Left lung (tissue), 10 donors: ENCODE measurements around the gene C20orf204. TPM values are rescaled to one million over a fixed set of nuclear protein-coding genes. Genes with fewer than 3 reads are reported as not detected.
A peak's percentile ranks its signal among the peaks of the same experiment; 100 is the strongest.
"Not testable (repeated sequence)": the region's sequence is repeated elsewhere in the genome, so short reads cannot be mapped to it uniquely, and the experiment has no call there.

Experiments used
- ATAC-seq: fragments of 200-7000 bp; cut with Tn5 transposase; one replicate; pipeline ENCODE4 v1.9.1; 2020; ENCODE audit warnings: moderate library complexity
- DNase-seq, 4 donors: peaks; one replicate each; pipeline ENCODE4 v3.0.0-alpha.2; 2013 to 2020
- H3K27ac ChIP-seq, 2 donors: fragments of 200-600 bp; sonication (generic) in 1 of 2; one replicate each; pipeline versions ENCODE4 v1.5.0 to v1.8.0; 2020 to 2021
- H3K27me3 ChIP-seq, 2 donors: fragments of 200-600 bp; sonication (generic) in 1 of 2; one replicate each; pipeline versions ENCODE4 v1.5.0 to v1.8.0; 2020 to 2021
- H3K36me3 ChIP-seq, 2 donors: fragments of 200-600 bp; sonication (generic) in 1 of 2; one replicate each; pipeline versions ENCODE4 v1.5.0 to v1.8.0; 2020 to 2021
- H3K4me1 ChIP-seq, 2 donors: fragments of 200-600 bp; one replicate each; pipeline ENCODE4 v1.8.0; 2021
- H3K4me3 ChIP-seq, 2 donors: fragments of 200-600 bp; sonication (generic) in 1 of 2; one replicate each; pipeline versions ENCODE4 v1.5.0 to v1.8.0; 2020 to 2021; ENCODE audit warnings: mild to moderate bottlenecking in 1 of 2
- H3K9me3 ChIP-seq, 2 donors: fragments of 200-600 bp; sonication (generic) in 1 of 2; one replicate each; pipeline versions ENCODE4 v1.5.0 to v1.8.0; 2020 to 2021
- CTCF ChIP-seq, 2 donors: fragments of 200-600 bp; sonication (generic) in 1 of 2; IDR thresholded peaks; one replicate each; pipeline versions ENCODE4 v1.5.0 to v1.8.0; 2021; ENCODE audit warnings: antibody characterized with exemption in 2 of 2
- intact Hi-C, 2 donors: fragments of 100-400 bp; cut with DNase I; formaldehyde crosslinking; loops; one replicate each; pipeline versions ENCODE4 v1.11.2 to v1.14.2; 2022
- microRNA-seq, 2 donors: library from miRNA; unstranded; fragments of <30 nt; microRNA quantifications; one replicate each; pipeline ENCODE4, GENCODE V29; 2019
- polyA plus RNA-seq, 6 donors: library from polyadenylated mRNA; unstranded; fragments of 120-200 nt; gene quantifications; one replicate each; pipeline ENCODE4 v1.2.1, GENCODE V29; 2013; ENCODE audit not compliant: insufficient read length in 6 of 6
- total RNA-seq, 2 donors: library from RNA; stranded (reverse); fragmentation: NEBNext Ultra II Directional; extraction: Animal tissue kit (Norgen Biotek cat#: 25700); gene quantifications; one replicate each; pipeline ENCODE4 v1.2.1, GENCODE V29; 2021
- donor health status: DM: no; HTN: yes; CAD: no.
- donor health status: DM: no; HTN: no; CAD: no.

The C20orf204 gene
- total and polyA plus RNA-seq, 8 donors: 0.76 to 1.9 (median 1.2) TPM

- ATAC-seq: no peak
- no peaks in the 10 kb centered on the region for H3K36me3 ChIP-seq
- H3K9me3 ChIP-seq: peaks cover 0 to 6% of the 10 kb centered on the region in 2 donors
- intact Hi-C loops: no loop called here
- DNase-seq: peak in 1 of 4 donors; percentile 70
- no peak for TF ChIP-seq CTCF (IDR thresholded peaks at IDR 0.05)
- peaks cover 21 to 41% of the 10 kb centered on the region in 2 donors for H3K27me3 ChIP-seq
- H3K4me1 ChIP-seq: peaks cover 8 to 42% of the 10 kb centered on the region in 2 donors
- H3K4me3 ChIP-seq: no peak overlapping the region
- H3K27ac ChIP-seq: no peak overlapping the region
Observed at GRCh38 chr20:64084685-64085152, 48.7 kb downstream of the C20orf204 start.

GRCh38 chr20:64086801-64087200, 50.8 kb downstream of the C20orf204 start:
- Histone ChIP-seq H3K4me3 (no peak overlapping the region), H3K36me3 (no peaks in the 10 kb centered on the region), H3K27me3 (peaks cover 21 to 41% of the 10 kb centered on the region in 2 donors), H3K4me1 (peaks cover 8 to 27% of the 10 kb centered on the region in 2 donors), H3K27ac (no peak overlapping the region), H3K9me3 (peaks cover 0 to 6% of the 10 kb centered on the region in 2 donors)
- intact Hi-C loops: no loop called here
- TF ChIP-seq CTCF (IDR thresholded peaks at IDR 0.05): no peak
- ATAC-seq (no peak), DNase-seq (peak in 1 of 4 donors; percentile 13)

GRCh38 chr20:64087226-64087825, 51.3 kb downstream of the C20orf204 start:
- peaks cover 8 to 22% of the 10 kb centered on the region in 2 donors for H3K4me1 ChIP-seq
- H3K9me3 ChIP-seq, H3K4me3 ChIP-seq, H3K27ac ChIP-seq, DNase-seq, intact Hi-C loops, H3K36me3 ChIP-seq, ATAC-seq: not testable (repeated sequence)
- H3K27me3 ChIP-seq: peaks cover 21 to 43% of the 10 kb centered on the region in 2 donors

GRCh38 chr20:64088586-64088985, 52.6 kb downstream of the C20orf204 start:
- H3K4me3 ChIP-seq, H3K27ac ChIP-seq, DNase-seq, H3K36me3 ChIP-seq, ATAC-seq, intact Hi-C loops, H3K9me3 ChIP-seq: not testable (repeated sequence)
- H3K27me3 ChIP-seq: peaks cover 21 to 40% of the 10 kb centered on the region in 2 donors
- H3K4me1 ChIP-seq: peaks cover 5 to 11% of the 10 kb centered on the region in 2 donors

Small RNA genes within 50 kb of the gene (microRNA-seq; reads per million reads assigned to microRNA genes)
- 0.96 to 3.2 reads per million in 2 donors for gene MIR6813

Other genes with a start within 250 kb of the C20orf204 start
- gene ZBTB46, start 204.9 kb upstream of the C20orf204 start, total RNA-seq: 10 to 100 TPM in 1 of 2 donors, 1 to 10 TPM in 1; 9.2 to 11.3 TPM
- gene ZBTB46, start 204.9 kb upstream of the C20orf204 start, polyA plus RNA-seq: 10 to 100 TPM in 4 of 6 donors, 1 to 10 TPM in 2; 9.4 to 16.3 (median 12.4) TPM
- under 1 TPM in 1 of 2 donors, not detected in 1; 0.18 TPM for gene ABHD16B, start 174.7 kb upstream of the C20orf204 start, total RNA-seq
- gene ABHD16B, start 174.7 kb upstream of the C20orf204 start, polyA plus RNA-seq: not detected
- gene TPD52L2, start 170.9 kb upstream of the C20orf204 start, total RNA-seq: 100 to 1,000 TPM; 105 to 116 TPM
- 10 to 100 TPM; 82.6 to 95.5 (median 85.9) TPM for gene TPD52L2, start 170.9 kb upstream of the C20orf204 start, polyA plus RNA-seq
- gene DNAJC5, start 141.1 kb upstream of the C20orf204 start, total RNA-seq: 10 to 100 TPM; 39.9 to 59.5 TPM
- gene DNAJC5, start 141.1 kb upstream of the C20orf204 start, polyA plus RNA-seq: 10 to 100 TPM; 17.5 to 30.5 (median 24.3) TPM
- gene UCKL1, start 79.8 kb upstream of the C20orf204 start, total RNA-seq: 10 to 100 TPM; 26.7 to 31.6 TPM
- 10 to 100 TPM; 47.1 to 68.8 (median 60.0) TPM for gene UCKL1, start 79.8 kb upstream of the C20orf204 start, polyA plus RNA-seq
- 10 to 100 TPM; 16.4 to 16.9 TPM for gene ZNF512B, start 66.3 kb upstream of the C20orf204 start, total RNA-seq
- gene ZNF512B, start 66.3 kb upstream of the C20orf204 start, polyA plus RNA-seq: 10 to 100 TPM; 23.1 to 38.3 (median 30.4) TPM
- gene SAMD10, start 56.5 kb upstream of the C20orf204 start, total RNA-seq: 1 to 10 TPM; 4.6 to 6.0 TPM
- gene SAMD10, start 56.5 kb upstream of the C20orf204 start, polyA plus RNA-seq: 10 to 100 TPM in 1 of 6 donors, 1 to 10 TPM in 5; 5.7 to 10.5 (median 8.0) TPM
- gene PRPF6, start 55.0 kb upstream of the C20orf204 start, total RNA-seq: 10 to 100 TPM; 49.8 to 53.7 TPM
- 10 to 100 TPM; 75.1 to 85.4 (median 82.3) TPM for gene PRPF6, start 55.0 kb upstream of the C20orf204 start, polyA plus RNA-seq
- gene SOX18, start 13.5 kb downstream of the C20orf204 start, total RNA-seq: 10 to 100 TPM; 40.3 to 69.2 TPM
- 10 to 100 TPM; 11.5 to 25.5 (median 16.7) TPM for gene SOX18, start 13.5 kb downstream of the C20orf204 start, polyA plus RNA-seq
- 10 to 100 TPM; 31.2 to 34.3 TPM for gene TCEA2, start 27.0 kb downstream of the C20orf204 start, total RNA-seq
- gene TCEA2, start 27.0 kb downstream of the C20orf204 start, polyA plus RNA-seq: 10 to 100 TPM; 68.5 to 93.0 (median 79.1) TPM
- gene RGS19, start 43.3 kb downstream of the C20orf204 start, total RNA-seq: 10 to 100 TPM; 23.4 to 63.9 TPM
- gene RGS19, start 43.3 kb downstream of the C20orf204 start, polyA plus RNA-seq: 10 to 100 TPM in 1 of 6 donors, 1 to 10 TPM in 5; 6.3 to 13.3 (median 8.3) TPM
- 1 to 10 TPM; 1.8 to 2.0 TPM for gene OPRL1, start 43.9 kb downstream of the C20orf204 start, total RNA-seq
- gene OPRL1, start 43.9 kb downstream of the C20orf204 start, polyA plus RNA-seq: 1 to 10 TPM; 1.9 to 2.5 (median 2.2) TPM
- under 1 TPM in 1 of 2 donors, not detected in 1; 0.45 TPM for gene LKAAEAR1, start 48.2 kb downstream of the C20orf204 start, total RNA-seq
- under 1 TPM; 0.38 to 0.70 (median 0.50) TPM for gene LKAAEAR1, start 48.2 kb downstream of the C20orf204 start, polyA plus RNA-seq
- not detected for gene NPBWR2, start 71.4 kb downstream of the C20orf204 start, total RNA-seq
- not detected for gene NPBWR2, start 71.4 kb downstream of the C20orf204 start, polyA plus RNA-seq
- gene MYT1, start 128.3 kb downstream of the C20orf204 start, total RNA-seq: not detected
- under 1 TPM; 0.26 to 0.42 (median 0.32) TPM for gene MYT1, start 128.3 kb downstream of the C20orf204 start, polyA plus RNA-seq
- 10 to 100 TPM; 31.6 to 32.6 TPM for gene PCMTD2, start 219.6 kb downstream of the C20orf204 start, total RNA-seq
- 100 to 1,000 TPM; 110 to 163 (median 131) TPM for gene PCMTD2, start 219.6 kb downstream of the C20orf204 start, polyA plus RNA-seq